HS-27A (cell line): Measurements from ENCODE around the gene PYGO2.

Experiments
- DNase-seq: peaks from one replicate; pipeline ENCODE4 v3.0.0-alpha.2; 2012; ENCODE audit warnings: low read depth, missing footprints

Gene PYGO2

GRCh38 chr1:154961207-154962155, at the start of gene PYGO2:
PYGO2 (minus strand) TSS chr1:154961782; CDS start chr1:154961576, 206 bp downstream.
- DNase-seq = no peak

DNA sequence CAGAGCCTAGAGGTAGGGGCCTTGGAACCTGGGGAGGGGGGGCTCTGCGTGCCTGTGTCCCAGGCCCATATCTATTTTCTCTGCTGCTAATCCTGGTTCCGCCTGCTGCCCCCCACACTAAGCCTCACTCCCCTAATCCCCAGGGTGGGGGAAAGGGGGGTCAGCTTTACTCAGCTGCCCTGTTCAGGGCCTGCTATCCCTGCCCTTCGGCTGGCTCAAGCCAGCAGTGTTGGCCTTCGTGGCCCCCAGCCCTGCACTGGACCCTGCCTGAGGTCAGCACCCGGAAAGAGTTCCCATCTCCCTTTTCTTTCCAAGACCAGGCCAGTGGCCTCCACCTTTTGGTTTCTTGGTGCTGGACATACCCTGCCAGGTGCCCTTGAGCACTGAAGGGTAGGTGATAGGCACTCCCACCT, 49.4 kb upstream of the PYGO2 start:
- no peak for DNase-seq

DNA sequence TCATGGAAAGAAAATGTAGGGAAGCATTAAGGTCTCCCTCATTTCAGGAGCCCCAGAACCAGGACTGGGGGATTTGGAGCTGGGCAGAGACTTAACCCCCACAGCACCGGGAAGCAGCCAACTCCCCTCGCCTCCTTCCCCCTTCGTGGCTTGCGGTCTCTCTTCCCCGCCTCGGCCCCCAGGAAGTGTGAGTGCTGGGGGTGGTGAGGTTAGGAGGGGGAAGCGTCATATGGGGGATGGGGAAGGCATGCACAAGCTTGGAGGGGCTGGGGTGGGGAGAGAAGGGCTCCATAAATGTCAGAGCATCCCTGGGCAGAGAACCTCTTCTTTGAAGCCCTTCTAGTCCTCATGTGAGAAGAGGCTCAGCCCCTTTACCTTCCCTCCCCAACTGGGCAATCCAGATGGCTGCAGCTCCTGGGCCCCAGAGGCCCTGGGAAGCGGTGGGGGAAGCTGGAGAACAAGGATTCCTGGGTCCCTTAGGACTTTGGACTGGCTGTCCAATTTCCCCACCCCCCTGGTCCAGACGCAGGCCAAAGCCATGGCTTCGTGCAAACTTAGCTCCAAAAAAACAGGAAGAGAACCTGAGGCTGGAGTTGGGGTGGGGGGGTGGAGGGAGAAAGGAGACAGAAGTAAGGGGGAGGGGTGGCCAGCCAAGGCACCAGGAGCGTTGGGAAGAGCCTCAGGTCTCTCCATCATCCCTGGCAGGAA, 48.8 kb upstream of the PYGO2 start:
- DNase-seq = no peak

- DNase-seq = no peak
Observed at GRCh38 chr1:155009742-155010141, 48.2 kb upstream of the PYGO2 start.

- DNase-seq = no peak
Observed at GRCh38 chr1:155009221-155009711, 47.7 kb upstream of the PYGO2 start.

DNA sequence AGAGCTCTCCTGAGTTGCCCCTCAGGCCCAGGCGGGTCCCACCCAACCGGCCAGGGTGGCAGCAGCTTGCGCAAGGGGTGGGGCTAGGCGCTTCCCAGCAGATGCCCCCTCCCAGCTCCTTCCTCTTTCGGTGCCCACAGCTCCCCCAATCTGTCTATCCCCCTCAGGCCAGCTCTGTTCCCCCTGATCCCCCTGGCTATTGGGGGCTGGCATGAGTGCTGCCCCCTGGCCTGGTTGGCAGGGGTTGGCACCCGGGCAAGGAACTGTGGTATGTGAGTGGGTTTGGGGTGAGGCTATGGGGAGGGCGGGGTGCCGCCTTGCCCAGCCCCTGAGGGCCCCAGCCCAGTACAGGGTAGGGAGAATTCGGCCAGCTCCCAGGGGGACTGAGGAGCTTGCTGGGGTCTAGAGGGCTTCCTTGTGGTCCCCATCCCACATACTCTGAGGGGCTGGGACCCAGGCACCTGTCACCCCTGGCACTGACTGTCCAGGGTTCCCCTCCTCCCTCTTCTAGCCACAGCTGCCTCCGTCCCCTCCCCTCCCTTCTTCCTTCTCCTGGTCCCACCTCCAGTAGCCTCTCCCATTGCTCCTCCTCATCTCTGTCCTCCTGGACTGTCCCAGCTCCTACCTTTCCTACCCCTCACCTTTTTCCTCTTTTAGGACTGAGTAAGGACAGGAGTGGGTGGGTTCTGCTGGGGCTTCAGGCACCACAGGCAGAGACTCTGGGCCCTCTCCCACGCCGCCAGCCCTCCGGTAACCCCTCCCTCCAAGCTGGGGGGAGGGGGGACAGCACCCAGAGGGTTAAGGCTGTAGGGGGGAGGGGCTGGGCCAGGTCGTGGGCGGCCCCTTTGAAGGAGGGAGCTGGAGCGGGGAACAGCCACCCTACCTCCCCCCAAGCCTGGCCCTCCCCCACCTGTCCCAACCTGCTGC, 46.7 kb upstream of the PYGO2 start:
- DNase-seq = no peak

DNA sequence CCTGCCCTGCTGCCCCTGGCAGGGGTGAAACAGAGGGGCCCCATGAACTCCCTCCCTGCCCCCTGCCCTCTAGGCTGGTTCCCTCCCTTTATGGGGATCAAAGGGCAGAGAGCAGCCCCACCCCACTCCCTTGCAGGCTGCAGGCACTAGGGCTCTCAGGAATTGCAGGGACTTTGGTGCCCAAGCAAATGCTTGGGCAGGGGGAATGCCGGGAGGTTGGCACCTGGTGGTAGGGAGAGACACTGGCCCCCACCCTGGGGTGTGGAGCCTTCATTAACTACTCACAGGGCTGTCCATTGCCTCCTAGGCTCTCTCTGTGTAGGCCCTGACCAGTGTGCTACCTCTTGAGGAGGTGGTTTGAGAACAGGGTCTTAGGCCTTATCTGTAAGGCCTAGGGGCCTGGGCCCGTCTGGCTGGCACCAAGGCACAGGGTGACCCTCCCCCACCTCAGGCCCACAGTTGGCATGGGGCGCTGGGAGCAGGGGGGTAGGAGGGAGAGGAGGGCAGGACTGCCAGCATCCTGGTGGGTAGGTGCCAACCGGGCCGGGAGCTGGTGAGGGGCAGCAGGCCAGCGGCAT, 45.8 kb upstream of the PYGO2 start:
- DNase-seq = no peak

DNA sequence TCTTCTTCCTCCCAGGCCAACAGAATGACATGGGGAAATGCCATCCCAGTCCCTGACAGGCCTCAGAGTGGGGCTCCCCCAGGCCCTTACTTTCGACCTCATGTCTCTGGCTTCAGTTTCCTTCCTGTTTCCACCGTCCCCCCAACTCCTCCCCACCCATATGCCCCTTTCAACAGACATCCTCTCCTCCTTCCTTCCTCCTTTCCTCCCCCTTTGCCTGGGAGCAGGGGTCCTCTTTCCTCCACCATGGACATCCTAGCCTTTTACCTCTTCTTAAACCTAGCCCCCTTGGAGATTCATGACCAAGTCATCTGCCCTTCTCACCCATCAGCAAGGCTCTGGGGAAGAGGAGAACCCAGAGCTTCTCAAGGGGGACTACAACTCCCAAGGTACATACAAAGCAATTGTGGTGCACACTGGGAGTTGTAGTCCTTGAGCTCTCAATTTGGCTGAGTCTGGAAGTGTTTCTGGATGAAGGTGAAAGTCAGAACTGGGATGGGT, 45.1 kb upstream of the PYGO2 start:
- DNase-seq = no peak

DNA sequence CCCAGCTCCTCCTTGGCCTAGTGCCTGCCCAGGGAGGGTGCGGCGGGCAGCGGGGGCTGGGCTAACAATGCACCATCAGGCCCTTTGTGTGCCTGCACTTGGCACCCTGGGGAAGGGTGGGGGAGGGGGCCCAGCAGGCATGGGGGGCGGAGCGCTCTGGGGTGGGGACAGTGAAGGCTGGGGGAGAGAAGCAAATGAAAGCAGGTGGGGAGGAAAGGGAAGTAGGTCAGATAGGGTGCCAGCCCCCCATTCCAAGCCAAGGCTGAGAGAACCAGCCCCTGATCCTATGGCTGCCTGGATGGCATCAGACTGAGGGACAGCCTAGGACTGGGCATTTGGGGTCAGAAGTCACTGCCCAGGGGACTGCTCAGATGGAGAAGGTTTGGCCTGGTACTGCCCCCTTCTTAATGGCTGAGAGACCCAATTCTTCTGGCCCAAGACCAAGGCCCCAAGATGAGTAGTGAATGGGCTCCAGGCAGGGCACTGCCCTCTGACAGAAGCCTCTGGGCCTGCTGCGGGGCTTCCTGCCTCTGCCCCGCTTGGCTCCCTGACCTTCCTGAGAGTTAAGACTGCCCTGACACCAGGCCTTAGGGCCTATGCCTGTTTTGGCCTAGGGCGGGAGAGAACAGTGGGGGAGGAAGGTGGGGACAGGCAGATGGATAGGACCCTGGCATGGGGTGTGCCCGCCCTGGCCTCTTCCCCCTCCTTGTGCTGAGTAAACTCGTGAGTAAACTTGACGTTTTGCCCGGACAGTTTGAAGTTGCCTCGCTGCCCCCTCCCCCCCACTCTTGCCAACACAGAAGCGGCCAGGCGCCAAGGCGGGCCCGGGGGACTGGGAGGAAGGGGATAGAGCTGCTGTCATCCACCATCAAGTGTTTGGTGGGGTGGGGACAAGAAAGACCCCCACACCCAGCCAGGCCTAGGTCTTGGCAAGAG, 43.8 kb upstream of the PYGO2 start:
- DNase-seq = no peak

GRCh38 chr1:155004352-155005075, 42.9 kb upstream of the PYGO2 start:
- no peak for DNase-seq

- no peak for DNase-seq
Observed at GRCh38 chr1:155003766-155004351, 42.3 kb upstream of the PYGO2 start.

GRCh38 chr1:155003227-155003765, 41.7 kb upstream of the PYGO2 start:
- no peak for DNase-seq

DNA sequence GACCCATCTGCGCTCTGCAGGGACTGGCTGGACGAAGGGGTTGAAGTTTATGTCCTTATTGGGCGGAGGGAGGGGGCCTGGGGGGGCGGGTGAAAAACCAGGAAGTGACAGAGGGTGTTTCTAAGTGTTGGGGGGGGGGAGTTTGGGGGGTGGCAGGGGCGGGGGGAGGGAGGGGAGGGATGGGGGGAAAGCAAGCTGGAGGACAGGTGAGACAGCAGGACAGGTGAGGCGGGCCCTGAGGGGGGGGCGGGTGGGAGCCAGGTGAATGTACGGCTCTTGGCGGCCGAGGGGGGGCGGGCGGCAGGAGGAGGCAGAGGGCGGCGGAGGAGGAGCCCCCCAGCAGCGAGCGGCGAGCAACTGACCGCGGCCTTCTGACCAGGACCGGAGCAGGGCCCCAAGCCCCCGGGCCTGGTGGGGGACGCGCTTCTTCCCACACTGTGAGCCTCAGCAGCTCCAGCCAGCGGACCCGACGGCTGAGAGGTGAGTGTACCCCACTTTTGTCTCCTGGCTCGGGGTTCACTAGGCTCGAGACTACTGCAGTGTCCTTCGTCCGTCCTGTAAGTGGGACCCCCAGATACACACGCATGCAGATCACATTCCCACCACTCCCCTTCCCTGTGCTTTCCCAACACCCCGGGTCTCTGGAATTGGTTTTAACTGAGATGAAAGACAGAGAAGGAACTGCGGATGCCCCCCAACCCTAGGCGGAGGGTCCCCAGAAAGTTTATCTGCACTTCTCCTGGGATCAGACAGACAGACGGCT, 41.1 kb upstream of the PYGO2 start, which contains the start of gene ZBTB7B:
Gene ZBTB7B (plus strand): TSS at position 339 of the 763 bp plus-strand sequence. CDS start 11,859 bp downstream, outside the sequence.
- no peak for DNase-seq

DNA sequence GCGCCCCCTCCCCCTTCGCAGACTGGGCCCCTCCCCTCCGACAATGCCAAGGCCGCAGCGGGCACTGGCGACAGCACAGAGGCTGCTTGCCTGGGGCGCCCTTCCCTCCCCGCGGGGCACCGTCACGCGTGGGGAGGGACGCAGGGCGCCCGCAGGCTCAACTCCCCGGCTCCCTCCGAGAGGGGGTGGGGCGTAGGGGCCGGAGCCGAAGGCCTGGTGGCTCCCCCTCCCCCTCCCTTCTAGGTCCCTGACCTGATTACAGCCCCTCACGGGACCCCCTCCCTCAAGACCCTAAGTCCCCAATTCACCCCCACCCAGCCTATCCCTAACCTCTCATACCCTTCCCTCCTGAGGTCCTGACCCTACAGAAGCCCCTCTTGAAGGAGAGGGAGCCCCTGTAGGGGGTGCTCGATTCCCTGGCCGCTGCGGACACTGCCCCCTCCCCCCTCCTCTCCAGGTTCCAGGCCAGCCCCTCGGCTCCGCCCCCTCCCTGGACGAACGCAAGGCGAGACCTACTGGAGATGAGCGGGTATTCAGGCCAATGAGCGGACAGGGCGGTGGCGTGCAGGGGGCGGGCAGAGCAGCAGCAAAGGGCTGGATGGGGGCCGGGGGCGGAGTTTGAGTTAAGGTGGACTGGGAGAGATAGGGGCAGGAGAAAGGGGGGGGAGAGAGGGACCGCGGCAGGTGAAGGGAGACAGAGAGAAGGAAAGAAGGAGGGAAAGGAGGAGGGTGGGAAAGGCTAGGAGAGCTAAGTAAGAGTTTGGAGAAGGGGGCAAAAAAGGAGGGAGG, 40.3 kb upstream of the PYGO2 start:
- DNase-seq = peak; percentile 92

GRCh38 chr1:155001425-155001674, 39.8 kb upstream of the PYGO2 start:
- DNase-seq = no peak

DNA sequence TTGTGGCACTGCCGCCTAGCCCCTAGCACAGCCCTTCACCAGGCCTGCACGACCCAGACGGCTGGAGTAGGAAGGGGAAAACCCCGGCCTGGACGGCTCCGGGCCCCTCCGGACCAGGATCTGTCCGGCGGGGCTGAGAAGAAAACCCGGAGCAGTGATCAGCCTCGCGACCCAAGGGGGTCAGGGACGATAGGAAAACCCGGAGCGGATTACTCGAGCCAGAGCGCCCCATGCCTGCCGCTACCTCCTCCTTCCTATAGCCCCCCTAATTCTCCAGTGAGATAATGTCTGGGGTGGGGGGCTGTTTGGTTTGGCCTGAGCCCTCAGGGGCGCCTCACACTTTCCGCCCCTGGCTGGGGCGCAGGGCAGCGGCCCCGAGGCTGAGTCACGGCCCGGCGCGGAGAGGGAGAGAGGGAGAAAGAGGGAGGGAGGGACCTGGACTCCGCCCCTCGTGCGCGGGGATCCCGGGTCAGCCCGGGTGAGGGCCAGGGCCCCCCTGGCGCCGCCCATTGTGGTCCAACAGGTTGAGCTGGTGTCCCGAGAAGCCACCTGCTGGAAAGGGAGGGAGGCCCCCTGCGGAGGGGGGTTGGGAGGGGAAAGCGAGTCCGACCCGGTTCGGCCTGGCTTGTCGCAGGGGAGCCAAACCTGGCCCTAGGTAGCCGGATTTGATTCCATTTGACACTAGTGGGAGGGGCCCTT, 39.3 kb upstream of the PYGO2 start:
- no peak for DNase-seq

DNA sequence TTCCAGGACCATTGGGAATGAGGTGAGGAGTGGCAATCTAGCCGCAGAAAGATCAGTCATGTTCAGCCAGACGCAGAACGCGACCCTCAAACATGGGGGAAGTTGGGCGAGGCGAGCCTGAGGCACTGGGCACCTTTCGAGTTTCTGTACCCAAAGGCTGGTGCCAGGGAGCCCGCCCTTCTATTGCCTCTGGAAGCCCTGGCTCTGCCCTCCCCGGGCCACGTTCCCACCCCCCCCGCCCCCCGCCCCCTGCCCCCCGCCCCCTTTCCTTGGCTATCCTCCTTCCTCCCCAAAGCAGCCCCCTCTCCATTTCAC, 38.8 kb upstream of the PYGO2 start:
- DNase-seq = no peak
